Fibroblast of skin of abdomen (primary cell): ENCODE data around the gene LCE1B.

Experiments
- DNase-seq: peaks from one replicate; pipeline ENCODE4 v3.0.0-alpha.2; 2013

The LCE1B gene

DNA sequence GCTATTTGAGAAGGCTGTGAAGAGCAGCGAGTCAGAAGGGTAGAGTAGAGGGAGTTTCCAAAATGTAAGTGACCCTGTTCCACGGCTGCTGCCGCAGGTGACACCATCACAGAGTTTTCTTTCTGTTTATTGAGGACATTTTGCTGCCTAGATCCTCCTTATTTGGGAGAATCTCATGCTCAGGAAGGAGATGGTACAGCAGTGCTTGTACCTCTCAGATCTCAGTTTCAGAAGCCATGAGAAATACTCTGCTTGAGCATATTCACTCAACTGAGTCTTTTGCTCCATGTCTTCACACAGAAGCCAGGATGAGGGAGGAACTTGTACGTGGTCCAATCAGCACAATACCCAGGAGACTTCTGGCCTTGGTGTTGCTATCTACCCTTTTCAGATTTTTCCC, 49.6 kb downstream of the LCE1B start:
- DNase-seq, result no peak
